Peyer's patch (tissue), 4 donors: ENCODE results near the gene INF2. TPM values are rescaled to one million over a fixed set of nuclear protein-coding genes. Genes with fewer than 3 reads are reported as not detected.
A peak's percentile ranks its signal among the peaks of the same experiment; 100 is the strongest.

Experiments used
- DNase-seq, 3 donors: peaks; one replicate each; pipeline ENCODE4 v3.0.0-alpha.2; 2017 to 2019
- H3K27ac ChIP-seq, 4 donors: fragments of 200-600 bp; sonication (generic); one replicate each; pipeline ENCODE4 v1.5.1; 2016 to 2019
- H3K27me3 ChIP-seq, 2 donors: fragments of 200-600 bp; sonication (generic); one replicate each; pipeline ENCODE4 v1.5.1; 2019
- H3K36me3 ChIP-seq, 3 donors: fragments of 200-600 bp; sonication (generic); one replicate each; pipeline ENCODE4 v1.5.1; 2016 to 2019
- H3K4me1 ChIP-seq, 4 donors: fragments of 200-600 bp; sonication (generic); one replicate each; pipeline ENCODE4 v1.5.1; 2016 to 2019
- H3K4me3 ChIP-seq, 4 donors: fragments of 200-600 bp; sonication (generic); 1 replicate in 3 of 4; 2 replicates in 1 of 4; pipeline ENCODE4 v1.5.1; 2016 to 2019; ENCODE audit warnings: mild to moderate bottlenecking in 1 of 4
- H3K9me3 ChIP-seq, 4 donors: fragments of 200-600 bp; sonication (generic); one replicate each; pipeline ENCODE4 v1.5.1; 2016 to 2019; ENCODE audit warnings: mild to moderate bottlenecking in 1 of 4
- POLR2A ChIP-seq, 2 donors: fragments of 450-650 bp; IDR thresholded peaks; one replicate each; pipeline ENCODE4 v1.5.1; 2017; ENCODE audit warnings: antibody characterized with exemption in 2 of 2, mild to moderate bottlenecking in 2 of 2, moderate library complexity in 2 of 2
- total RNA-seq, 4 donors: library from RNA; depleted of rRNA; stranded (reverse); fragments of >200 nt; gene quantifications; one replicate each; pipeline ENCODE4 v1.1.0, GENCODE V29; 2016
- TF ChIP-seq, protein P1 (sequence below), 6 experiments: fragments of 450-650 bp in 4 of 6; fragments of 200-600 bp in 2 of 6; sonication (generic) in 1 of 6; IDR thresholded peaks; one replicate each; pipeline ENCODE4 v1.5.1; 2017 to 2019; ENCODE audit warnings: antibody characterized with exemption in 6 of 6, mild to moderate bottlenecking in 3 of 6, moderate library complexity in 1 of 6

The INF2 gene
- total RNA-seq, 4 donors from 2014 or later = 137 to 287 (median 203) TPM

DNA sequence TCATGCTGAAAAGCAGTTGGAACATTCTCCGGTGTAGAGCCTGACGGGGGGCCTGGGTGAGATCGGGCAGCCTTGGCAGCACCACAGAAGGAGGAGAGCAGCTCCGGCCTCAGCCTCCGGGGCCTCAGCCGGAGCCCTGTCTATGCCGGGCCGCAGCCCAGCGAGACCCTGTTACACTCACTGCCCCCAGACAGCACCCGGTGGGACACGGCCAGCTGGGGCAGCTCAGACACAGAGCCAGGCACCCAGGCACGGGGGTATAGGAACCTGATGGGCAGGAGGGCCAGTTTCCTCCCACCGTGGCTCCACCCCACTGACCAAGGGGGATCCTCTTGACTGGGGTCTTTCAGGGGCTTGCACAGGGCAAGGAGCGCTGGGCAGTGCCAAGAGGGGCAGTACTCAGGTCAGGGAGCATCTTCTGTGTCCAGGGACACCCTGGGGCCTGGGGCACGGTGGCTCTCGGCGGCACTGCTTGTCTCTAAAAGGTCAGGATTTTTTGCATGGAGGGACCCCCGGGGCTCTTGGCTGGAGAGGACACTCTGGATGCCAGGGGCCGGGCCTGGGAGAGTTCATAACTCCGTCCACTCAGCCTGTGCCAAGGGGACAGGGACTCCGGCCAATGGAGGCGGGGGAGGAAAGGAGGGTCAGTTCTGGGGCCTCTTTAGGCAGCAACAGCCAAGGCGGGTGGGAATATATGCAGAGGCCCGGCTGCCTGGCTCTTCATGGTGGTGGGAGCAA lies 9.4 kb downstream of the INF2 start:
- no peak for DNase-seq
- H3K27ac ChIP-seq = peak overlapping the region in 1 of 4 donors; percentile 21
- no peaks in the 10 kb centered on the region for H3K27me3 ChIP-seq
- H3K4me3 ChIP-seq = no peak overlapping the region
- peaks cover 0 to 40% (median 0%) of the 10 kb centered on the region in 3 donors for H3K36me3 ChIP-seq
- TF ChIP-seq, protein P1, sequence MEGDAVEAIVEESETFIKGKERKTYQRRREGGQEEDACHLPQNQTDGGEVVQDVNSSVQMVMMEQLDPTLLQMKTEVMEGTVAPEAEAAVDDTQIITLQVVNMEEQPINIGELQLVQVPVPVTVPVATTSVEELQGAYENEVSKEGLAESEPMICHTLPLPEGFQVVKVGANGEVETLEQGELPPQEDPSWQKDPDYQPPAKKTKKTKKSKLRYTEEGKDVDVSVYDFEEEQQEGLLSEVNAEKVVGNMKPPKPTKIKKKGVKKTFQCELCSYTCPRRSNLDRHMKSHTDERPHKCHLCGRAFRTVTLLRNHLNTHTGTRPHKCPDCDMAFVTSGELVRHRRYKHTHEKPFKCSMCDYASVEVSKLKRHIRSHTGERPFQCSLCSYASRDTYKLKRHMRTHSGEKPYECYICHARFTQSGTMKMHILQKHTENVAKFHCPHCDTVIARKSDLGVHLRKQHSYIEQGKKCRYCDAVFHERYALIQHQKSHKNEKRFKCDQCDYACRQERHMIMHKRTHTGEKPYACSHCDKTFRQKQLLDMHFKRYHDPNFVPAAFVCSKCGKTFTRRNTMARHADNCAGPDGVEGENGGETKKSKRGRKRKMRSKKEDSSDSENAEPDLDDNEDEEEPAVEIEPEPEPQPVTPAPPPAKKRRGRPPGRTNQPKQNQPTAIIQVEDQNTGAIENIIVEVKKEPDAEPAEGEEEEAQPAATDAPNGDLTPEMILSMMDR (IDR thresholded peaks at IDR 0.05) = no peak
- TF ChIP-seq POLR2A (IDR thresholded peaks at IDR 0.05) = no peak
- peaks cover 0 to 61% (median 14%) of the 10 kb centered on the region in 4 donors for H3K4me1 ChIP-seq
- no peaks in the 10 kb centered on the region for H3K9me3 ChIP-seq

DNA sequence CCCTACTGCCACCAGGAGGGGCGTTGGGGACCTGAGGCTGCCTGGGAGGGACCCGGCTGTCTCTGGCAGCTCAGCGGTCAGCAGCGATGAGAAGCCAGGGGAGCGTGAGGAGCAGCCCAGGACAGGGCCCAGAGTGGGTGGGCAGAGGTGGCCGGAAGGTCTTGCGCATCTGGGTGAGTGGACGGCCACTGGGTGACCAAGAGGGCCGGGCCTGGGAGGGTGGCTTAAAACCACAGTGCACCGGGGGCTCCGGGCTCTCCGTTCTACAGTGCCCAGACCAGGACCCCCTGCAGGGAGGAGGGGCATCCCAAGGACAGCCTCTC lies 10.0 kb downstream of the INF2 start:
- Histone ChIP-seq H3K4me1 (peaks cover 0 to 56% (median 11%) of the 10 kb centered on the region in 4 donors), H3K36me3 (peaks cover 0 to 45% (median 0%) of the 10 kb centered on the region in 3 donors), H3K27ac (peak overlapping the region in 1 of 4 donors; percentile 21)

DNA sequence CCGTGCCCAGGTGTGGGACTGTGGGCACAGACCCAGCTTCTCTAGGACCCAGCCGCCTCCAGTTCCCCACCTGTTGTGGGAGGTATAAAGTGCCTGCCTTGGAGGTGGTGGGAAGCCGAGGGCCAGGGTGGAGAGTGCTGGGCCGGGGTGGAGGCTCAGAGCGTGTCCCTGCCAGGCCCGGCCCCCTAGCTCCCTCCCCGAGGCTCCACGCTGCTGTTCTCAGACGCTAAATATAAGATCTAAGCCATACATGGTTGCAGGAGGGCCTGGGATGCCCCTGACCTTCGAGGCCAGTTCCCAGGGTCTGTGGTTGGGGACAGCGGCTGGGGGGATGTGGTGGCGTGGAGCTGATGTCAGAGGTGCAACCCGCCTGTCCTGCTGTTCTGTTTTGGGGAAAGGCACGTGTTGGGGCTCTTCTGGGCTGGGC lies 10.8 kb downstream of the INF2 start:
- Histone ChIP-seq H3K27ac (peak overlapping the region in 1 of 4 donors; percentile 5), H3K4me3 (no peak overlapping the region), H3K4me1 (peaks cover 0 to 47% (median 4%) of the 10 kb centered on the region in 4 donors), H3K36me3 (peaks cover 0 to 54% (median 0%) of the 10 kb centered on the region in 3 donors), H3K9me3 (no peaks in the 10 kb centered on the region), H3K27me3 (no peaks in the 10 kb centered on the region)
- no peak for TF ChIP-seq POLR2A (IDR thresholded peaks at IDR 0.05)
- TF ChIP-seq, protein P1 (IDR thresholded peaks at IDR 0.05) = no peak
- no peak for DNase-seq

More for the DNA sequence above, 10.0 kb downstream of the INF2 start:
- TF ChIP-seq, protein P1 (IDR thresholded peaks at IDR 0.05) = no peak
- TF ChIP-seq POLR2A (IDR thresholded peaks at IDR 0.05) = no peak
- H3K9me3 ChIP-seq = no peaks in the 10 kb centered on the region
- H3K4me3 ChIP-seq = no peak overlapping the region
- no peaks in the 10 kb centered on the region for H3K27me3 ChIP-seq
- DNase-seq = no peak

DNA sequence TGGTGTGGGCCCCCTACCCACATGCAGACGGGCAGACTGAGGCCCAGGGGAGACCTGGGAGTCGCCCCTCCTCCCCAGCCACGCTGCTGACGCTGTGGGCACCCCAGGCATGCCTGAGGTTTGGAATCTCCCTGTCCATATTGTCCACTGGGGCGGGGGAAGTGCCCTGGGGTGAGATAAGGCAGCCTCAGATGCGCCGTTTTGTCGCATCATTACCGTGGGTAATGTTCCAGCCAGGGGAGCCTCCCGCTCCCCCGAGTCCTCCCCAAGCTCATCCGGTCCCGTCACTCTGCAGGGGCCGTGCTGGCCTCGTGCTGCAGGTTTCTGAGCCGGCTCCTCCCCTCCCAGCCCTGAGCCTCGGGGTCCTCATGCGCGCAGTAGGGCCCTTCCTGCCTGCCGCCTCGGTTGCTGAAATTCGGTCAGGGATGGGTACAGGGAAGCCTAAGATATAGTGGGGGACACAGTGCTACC lies 11.4 kb downstream of the INF2 start:
- no peaks in the 10 kb centered on the region for H3K9me3 ChIP-seq
- DNase-seq = no peak
- peaks cover 0 to 42% (median 1%) of the 10 kb centered on the region in 4 donors for H3K4me1 ChIP-seq
- peaks cover 0 to 59% (median 0%) of the 10 kb centered on the region in 3 donors for H3K36me3 ChIP-seq
- H3K4me3 ChIP-seq = no peak overlapping the region
- H3K27me3 ChIP-seq = no peaks in the 10 kb centered on the region
- no peak overlapping the region for H3K27ac ChIP-seq
- TF ChIP-seq, protein P1 (IDR thresholded peaks at IDR 0.05) = no peak
- TF ChIP-seq POLR2A (IDR thresholded peaks at IDR 0.05) = no peak

DNA sequence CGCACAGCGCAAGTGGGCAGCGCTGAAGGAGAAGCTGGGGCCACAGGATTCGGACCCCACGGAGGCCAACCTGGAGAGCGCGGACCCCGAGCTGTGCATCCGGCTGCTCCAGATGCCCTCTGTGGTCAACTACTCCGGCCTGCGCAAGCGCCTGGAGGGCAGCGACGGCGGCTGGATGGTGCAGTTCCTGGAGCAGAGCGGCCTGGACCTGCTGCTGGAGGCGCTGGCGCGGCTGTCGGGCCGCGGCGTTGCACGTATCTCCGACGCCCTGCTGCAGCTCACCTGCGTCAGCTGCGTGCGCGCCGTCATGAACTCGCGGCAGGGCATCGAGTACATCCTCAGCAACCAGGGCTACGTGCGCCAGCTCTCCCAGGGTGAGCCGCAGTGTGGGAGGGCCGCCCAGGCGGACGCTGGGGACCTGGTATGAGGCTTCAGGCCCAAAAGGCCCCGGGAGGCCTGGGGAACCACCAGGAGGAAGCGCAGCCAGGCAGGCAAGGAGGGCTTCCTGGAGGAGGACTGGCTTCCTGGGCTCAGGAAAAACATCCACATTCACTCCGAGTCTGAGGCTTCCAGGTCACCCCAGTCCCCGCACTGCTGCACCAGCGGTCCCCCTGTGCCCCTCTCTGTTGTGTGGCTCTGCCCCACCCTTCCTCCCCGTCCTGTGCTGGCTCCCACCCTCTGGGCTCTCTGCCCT lies 12.1 kb downstream of the INF2 start:
- peaks cover 0 to 64% (median 0%) of the 10 kb centered on the region in 3 donors for H3K36me3 ChIP-seq
- no peak overlapping the region for H3K27ac ChIP-seq
- H3K4me3 ChIP-seq = no peak overlapping the region
- no peak for DNase-seq
- H3K9me3 ChIP-seq = no peaks in the 10 kb centered on the region
- H3K4me1 ChIP-seq = peaks cover 0 to 34% (median 0%) of the 10 kb centered on the region in 4 donors
- TF ChIP-seq POLR2A (IDR thresholded peaks at IDR 0.05) = no peak
- TF ChIP-seq, protein P1 (IDR thresholded peaks at IDR 0.05) = no peak
- H3K27me3 ChIP-seq = no peaks in the 10 kb centered on the region
